GM19035 (cell line): ENCODE data around the gene GRIN2B.

ENCODE experiments used
- ATAC-seq: cut with Tn5 transposase; IDR thresholded peaks from one replicate; pipeline ENCODE4 v1.9.1; 2021; ENCODE audit not compliant: unreplicated experiment

GRIN2B gene

GRCh38 chr12:13957576-13957975 lies 23.8 kb downstream of the GRIN2B start:
- no peak for ATAC-seq

DNA sequence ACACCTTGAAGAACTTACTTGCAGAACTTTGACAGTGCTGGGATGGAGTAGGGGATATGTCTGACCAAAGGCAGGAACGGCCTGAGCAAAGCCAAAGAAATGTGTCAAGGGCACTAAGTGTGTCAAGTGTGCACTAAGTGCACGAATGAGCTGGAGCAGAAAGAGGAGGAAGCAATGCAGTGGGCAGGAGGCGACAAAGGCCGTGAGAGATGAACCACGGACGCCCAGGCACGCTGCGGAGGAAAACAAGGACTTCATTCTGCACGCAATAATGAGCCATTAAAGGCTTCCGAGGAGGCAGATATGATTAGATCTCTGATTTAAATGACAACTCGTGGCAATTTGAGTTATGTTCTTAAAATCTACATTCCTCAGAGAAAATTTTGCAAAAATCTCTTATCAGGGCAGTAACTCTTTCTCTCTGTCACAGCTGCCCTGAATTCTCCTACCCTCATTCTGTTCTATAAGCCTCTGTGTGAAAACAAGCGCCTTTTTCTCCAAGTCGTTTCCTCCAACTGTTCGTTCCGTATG lies 25.3 kb downstream of the GRIN2B start:
- no peak for ATAC-seq

DNA sequence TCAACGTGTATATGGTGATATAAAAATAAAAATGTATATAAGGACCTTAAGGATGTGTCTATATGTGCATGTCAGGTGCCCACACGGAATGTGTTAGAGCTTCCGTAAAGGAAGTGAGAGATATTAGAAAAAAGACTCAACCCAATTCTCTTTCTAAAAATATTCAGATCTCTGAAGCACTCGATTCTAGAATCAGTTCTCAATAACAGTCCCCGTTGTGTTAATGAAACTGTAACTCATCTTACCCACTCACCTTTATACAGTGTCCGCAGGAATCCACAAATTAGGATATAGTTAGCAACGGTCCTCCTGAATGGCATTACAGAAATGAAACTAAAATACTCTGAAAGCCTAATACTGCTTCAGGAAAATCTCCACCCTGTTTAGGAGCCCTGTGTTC lies 29.3 kb downstream of the GRIN2B start:
- ATAC-seq: no peak

DNA sequence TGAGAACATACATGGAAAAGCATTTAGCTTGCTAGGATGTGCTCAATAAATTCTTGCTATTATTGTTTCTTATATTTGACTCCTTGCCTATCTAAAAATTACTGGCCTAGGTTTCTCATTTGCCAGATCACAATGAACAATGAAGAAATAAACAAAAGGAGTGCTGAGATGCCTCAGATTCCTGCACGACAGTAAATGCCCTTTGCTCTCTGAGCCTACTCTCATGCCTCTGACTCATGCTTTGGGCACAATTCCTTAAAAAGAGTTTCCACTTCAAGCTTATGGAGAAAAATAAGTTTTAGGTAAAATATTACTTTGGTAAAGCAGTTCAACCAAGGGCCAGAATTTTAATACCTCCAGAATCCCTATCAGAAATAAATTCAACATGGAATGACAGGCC lies 30.9 kb downstream of the GRIN2B start:
- no peak for ATAC-seq

- ATAC-seq: no peak
Measured at GRCh38 chr12:13948621-13949020, 32.8 kb downstream of the GRIN2B start.

GRCh38 chr12:13947276-13947946 lies 34.0 kb downstream of the GRIN2B start:
- ATAC-seq: no peak

DNA sequence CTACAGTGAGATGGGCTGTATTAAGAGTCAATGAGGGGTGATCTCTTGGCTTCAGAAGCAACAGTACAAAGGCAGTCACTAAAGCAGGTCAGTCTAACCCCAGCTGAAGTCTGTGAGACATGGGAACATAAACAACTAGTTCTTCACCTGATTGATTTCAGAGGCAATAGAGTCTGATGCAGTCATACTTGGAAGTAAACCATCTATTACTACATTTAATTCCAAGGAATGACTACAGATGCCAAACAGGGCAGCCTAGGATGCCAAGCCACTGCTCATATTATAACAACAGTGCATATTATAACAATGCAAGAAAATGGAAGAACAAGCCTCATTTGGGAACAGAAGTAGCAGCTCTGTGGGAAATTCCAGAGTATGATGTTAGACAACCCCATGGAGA lies 35.8 kb downstream of the GRIN2B start:
- no peak for ATAC-seq

- ATAC-seq: no peak
Measured at GRCh38 chr12:13945236-13945635, 36.2 kb downstream of the GRIN2B start.

DNA sequence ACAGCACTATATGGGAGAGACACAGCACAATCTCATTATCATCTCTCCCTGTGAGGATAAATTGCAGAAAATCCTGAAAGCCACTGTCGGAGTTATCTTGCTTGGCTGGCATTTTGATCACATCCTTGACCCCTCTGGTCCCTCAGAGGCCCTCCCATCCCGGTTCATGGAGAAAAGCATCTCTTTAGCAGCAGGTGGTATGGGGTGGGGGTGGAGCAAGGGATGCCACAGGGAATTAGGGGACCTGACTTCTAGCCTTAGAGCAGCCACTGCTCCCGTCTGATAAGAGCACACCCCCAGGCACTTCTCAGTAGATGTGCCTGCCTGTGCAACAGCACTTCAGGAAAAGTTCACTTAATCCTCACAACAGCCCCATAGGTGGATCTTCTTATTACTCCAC lies 38.6 kb downstream of the GRIN2B start:
- no peak for ATAC-seq

DNA sequence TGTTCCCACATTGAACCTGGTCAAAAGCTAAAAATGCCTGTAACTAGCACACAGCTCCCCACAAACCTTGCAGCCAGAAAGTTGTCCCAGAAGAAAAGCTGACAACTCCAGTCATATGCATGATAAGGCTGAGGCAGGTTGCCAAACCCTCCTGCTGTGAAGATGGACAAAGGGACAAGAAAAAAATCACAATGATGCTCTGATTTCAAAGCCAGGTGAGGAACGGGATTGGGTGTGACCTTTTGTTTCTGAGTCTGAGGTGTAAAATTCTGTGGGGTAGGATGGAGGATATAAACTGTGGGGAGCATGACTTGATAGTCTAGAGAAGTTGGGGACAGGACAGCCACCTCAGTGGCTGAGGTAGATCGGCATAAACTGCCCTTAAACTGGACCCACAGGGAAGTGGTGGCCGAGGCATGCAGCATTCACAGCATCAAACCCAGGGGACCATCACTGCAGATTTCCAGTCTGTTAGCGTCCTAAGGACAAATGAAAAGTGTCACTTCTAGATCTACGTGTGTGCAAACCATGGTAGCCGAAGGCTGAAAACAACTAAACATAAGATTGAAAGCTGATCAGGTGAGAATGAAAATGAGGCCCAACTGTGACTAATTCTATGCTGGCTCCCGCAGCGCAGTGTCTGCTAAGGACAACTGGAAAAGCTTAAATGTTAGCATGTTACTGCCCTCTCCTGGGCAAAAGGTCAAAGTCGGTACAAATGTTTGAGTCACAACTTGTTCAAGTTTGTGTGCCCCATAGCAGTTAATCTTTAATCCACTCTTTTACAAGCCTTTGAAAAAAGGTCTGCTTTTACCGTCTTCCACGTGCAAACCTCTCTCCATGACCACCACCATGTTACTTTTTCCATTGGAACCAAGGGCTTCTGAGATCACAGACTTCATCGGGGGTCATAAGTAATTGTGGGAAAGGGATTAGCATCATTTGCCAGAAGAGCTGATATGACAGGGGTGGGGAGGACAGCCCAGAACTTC lies 39.8 kb downstream of the GRIN2B start:
- peak; percentile 75 for ATAC-seq

- no peak for ATAC-seq
Measured at GRCh38 chr12:13940335-13940865, 41.0 kb downstream of the GRIN2B start.

DNA sequence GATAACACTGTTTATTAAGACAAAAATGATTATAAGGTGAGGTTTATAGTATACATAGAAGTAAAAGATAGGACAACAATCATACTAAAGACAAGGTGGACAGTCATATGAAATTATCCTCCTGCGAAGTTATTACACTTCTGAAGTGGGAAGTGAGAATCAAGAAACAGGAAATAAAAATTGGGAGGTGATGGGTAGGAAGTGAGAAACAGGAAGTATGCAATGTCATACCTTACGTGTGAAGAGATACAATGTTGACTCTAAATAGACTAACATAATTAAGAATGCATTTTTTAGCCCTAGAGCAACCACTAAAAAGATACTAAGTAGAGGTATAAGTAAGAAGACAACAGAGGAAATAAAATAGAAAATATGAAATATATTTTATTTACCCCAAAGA lies 43.7 kb downstream of the GRIN2B start:
- no peak for ATAC-seq

DNA sequence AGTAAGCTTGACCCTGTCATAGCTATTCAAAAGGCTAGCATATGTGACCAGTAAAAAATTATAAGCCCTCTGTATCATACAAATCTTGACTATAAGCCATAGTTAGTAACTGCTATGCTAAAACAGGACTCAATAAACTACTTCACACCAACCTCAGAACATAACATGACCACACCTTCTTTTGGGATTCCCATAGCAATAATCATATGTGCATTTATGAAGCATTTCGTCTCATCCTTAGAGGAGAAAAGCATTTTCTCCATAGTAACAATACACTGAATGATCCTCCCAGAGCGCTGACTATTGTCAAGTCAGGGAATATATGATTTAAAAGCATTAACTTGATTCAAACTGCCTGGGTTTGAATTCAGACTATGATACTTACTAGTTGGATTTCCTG lies 46.2 kb downstream of the GRIN2B start:
- no peak for ATAC-seq
